T-helper 17 cell (primary cell): ENCODE data around the gene PILRB. TPM values are rescaled to one million over a fixed set of nuclear protein-coding genes. Genes with fewer than 3 reads are reported as not detected.
"Not testable (repeated sequence)": the region's sequence is repeated elsewhere in the genome, so short reads cannot be mapped to it uniquely, and the experiment has no call there.

Experiments
- ATAC-seq: fragments of 150-1000 bp; cut with Tn5 transposase; 2 replicates; pipeline ENCODE4 v1.10.0; 2021; ENCODE audit warnings: mild to moderate bottlenecking, moderate library complexity
- DNase-seq, 3 donors: peaks; one replicate each; pipeline versions ENCODE4 v3.0.0 to v3.0.0-alpha.2; 2020 to 2021
- H3K9me3 ChIP-seq: one replicate; pipeline ENCODE4 v1.7.0; 2013; ENCODE audit warnings: low read length, mild to moderate bottlenecking; ENCODE audit not compliant: control insufficient read depth, poor library complexity, severe bottlenecking
- H3K27ac Mint-ChIP-seq: one replicate; pipeline ENCODE4 v1.8.0; 2022; ENCODE audit warnings: mild to moderate bottlenecking, moderate library complexity, mixed read lengths
- H3K27me3 Mint-ChIP-seq: one replicate; pipeline ENCODE4 v1.8.0; 2022; ENCODE audit warnings: mixed read lengths
- H3K36me3 Mint-ChIP-seq: one replicate; pipeline ENCODE4 v1.8.0; 2022; ENCODE audit warnings: low read depth, mixed read lengths
- H3K4me1 Mint-ChIP-seq: one replicate; pipeline ENCODE4 v1.8.0; 2022; ENCODE audit warnings: mild to moderate bottlenecking, mixed read lengths
- H3K4me3 Mint-ChIP-seq: one replicate; pipeline ENCODE4 v1.8.0; 2022; ENCODE audit warnings: mild to moderate bottlenecking, moderate library complexity, mixed read lengths
- total RNA-seq, 4 donors: library from RNA in 2 of 4; stranded (reverse) in 2 of 4; gene quantifications; one replicate each; pipeline ENCODE4 v1.2.3 and lab custom pipeline; 2022 to 2026

PILRB gene
- total RNA-seq, 2 donors from 2014 or later = 71.6 to 97.2 TPM

DNA sequence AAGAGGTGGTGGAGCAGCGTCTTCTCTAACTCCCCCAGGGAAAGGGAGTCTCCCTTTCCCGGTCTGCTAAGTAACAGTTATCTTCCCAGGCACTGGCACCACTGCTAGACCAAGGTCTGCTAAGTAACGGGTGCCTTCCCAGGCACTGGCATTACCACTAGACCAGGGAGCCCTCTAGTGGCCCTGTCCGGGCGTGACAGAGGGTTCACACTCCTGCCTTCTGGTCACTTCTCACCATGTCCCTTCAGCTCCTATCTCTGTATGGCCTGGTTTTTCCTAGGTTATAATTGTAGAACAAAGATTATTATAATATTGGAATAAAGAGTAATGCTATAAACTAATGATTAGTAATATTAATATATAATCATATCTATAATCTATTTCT is 12.6 kb upstream of the PILRB start:
- not testable (repeated sequence) for H3K27me3 Mint-ChIP-seq, H3K36me3 Mint-ChIP-seq, H3K9me3 ChIP-seq
- Mint-ChIP-seq H3K27ac (peak overlapping the region; percentile 98), H3K4me3 (peak overlapping the region; percentile 78), H3K4me1 (peaks cover 11% of the 10 kb centered on the region)
- peak; percentile 36 to 50 (median 49) for DNase-seq
- peak; percentile 66 for ATAC-seq

DNA sequence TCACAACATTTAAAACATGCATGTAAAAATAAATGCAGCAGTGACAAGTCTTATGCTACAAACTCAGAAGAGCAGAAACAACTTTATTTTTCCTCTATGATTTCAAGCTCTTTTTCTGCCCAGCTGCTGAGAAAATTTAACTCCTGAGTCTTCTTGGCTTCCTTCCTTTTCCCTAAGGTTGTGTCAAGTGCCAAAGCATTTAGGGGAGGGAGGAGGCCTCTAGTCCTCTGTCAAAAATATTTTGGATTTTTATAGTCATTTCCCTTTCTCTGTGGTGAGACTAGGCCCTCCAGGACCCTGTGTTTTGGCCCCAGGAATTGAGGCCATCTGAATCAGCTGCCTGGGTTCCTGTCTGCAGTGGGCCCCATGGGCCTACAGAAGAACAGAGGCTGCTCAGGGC is 11.0 kb upstream of the PILRB start:
- H3K27ac Mint-ChIP-seq = no peak overlapping the region
- peaks cover 11% of the 10 kb centered on the region for H3K4me1 Mint-ChIP-seq
- ATAC-seq = no peak
- no peak for DNase-seq
- H3K27me3 Mint-ChIP-seq = no peaks in the 10 kb centered on the region
- H3K9me3 ChIP-seq = no peaks in the 10 kb centered on the region
- no peak overlapping the region for H3K4me3 Mint-ChIP-seq
- no peaks in the 10 kb centered on the region for H3K36me3 Mint-ChIP-seq

- Mint-ChIP-seq H3K27ac (no peak overlapping the region), H3K4me3 (no peak overlapping the region), H3K36me3 (no peaks in the 10 kb centered on the region), H3K4me1 (peaks cover 11% of the 10 kb centered on the region), H3K27me3 (no peaks in the 10 kb centered on the region)
- DNase-seq (no peak), ATAC-seq (no peak)
- no peaks in the 10 kb centered on the region for H3K9me3 ChIP-seq
Observed at GRCh38 chr7:100348805-100349204, 9.1 kb upstream of the PILRB start.

GRCh38 chr7:100349757-100350156 is 8.2 kb upstream of the PILRB start:
- H3K4me3 Mint-ChIP-seq = no peak overlapping the region
- no peaks in the 10 kb centered on the region for H3K36me3 Mint-ChIP-seq
- no peak overlapping the region for H3K27ac Mint-ChIP-seq
- no peak for DNase-seq
- peaks cover 7% of the 10 kb centered on the region for H3K4me1 Mint-ChIP-seq
- H3K9me3 ChIP-seq = no peaks in the 10 kb centered on the region
- H3K27me3 Mint-ChIP-seq = no peaks in the 10 kb centered on the region
- ATAC-seq = no peak

GRCh38 chr7:100351657-100352058 is 6.3 kb upstream of the PILRB start:
- Mint-ChIP-seq H3K27ac (peak overlapping the region; percentile 80), H3K4me1 (peaks cover 7% of the 10 kb centered on the region), H3K4me3 (no peak overlapping the region), H3K27me3 (no peaks in the 10 kb centered on the region), H3K36me3 (no peaks in the 10 kb centered on the region)
- ATAC-seq (no peak), DNase-seq (no peak)
- H3K9me3 ChIP-seq = no peaks in the 10 kb centered on the region

- not testable (repeated sequence) for H3K36me3 Mint-ChIP-seq
Observed at GRCh38 chr7:100352230-100352781, 5.6 kb upstream of the PILRB start.

DNA sequence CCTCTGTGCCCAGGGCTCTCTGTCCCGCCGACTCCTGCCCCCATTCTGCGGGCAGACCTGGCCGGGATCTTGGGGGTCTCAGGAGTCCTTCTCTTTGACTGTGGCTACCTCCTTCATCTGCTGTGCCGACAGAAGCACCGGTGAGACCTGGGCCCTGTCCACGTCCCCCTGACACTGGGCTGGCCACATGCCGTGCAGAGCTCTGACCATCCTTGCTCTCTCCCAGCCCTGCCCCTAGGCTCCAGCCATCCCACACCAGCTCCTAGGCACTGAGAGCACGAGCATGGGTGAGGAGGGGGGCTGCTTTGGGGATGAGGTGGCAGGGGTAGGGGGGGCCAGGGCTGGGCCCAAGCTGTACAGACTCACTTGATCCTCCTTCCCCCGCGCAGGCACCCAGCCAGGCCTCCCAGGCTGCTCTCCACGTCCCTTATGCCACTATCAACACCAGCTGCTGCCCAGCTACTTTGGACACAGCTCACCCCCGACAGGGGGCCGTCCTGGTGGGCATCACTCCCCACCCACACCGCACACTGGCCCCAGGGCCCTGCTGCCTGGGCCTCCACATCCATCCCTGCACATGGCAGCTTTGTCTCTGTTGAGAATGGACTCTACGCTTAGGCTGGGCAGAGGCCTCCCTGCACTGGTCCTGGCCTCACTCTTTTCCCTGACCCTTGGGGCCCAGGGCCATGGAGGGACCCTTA is 4.8 kb upstream of the PILRB start:
- Mint-ChIP-seq H3K4me3 (peak overlapping the region; percentile 50), H3K4me1 (peaks cover 3% of the 10 kb centered on the region), H3K27ac (peak overlapping the region; percentile 75), H3K27me3 (no peaks in the 10 kb centered on the region), H3K36me3 (no peaks in the 10 kb centered on the region)
- H3K9me3 ChIP-seq = no peaks in the 10 kb centered on the region
- ATAC-seq (no peak), DNase-seq (no peak)

More at GRCh38 chr7:100352230-100352781, 5.6 kb upstream of the PILRB start:
- H3K27me3 Mint-ChIP-seq, DNase-seq, H3K9me3 ChIP-seq, H3K27ac Mint-ChIP-seq, H3K4me3 Mint-ChIP-seq, H3K4me1 Mint-ChIP-seq: not testable (repeated sequence)
- ATAC-seq = peak; percentile 79

- Mint-ChIP-seq H3K4me1 (peaks cover 3% of the 10 kb centered on the region), H3K4me3 (peak overlapping the region; percentile 50)
Observed at GRCh38 chr7:100353685-100354330, 4.1 kb upstream of the PILRB start.

DNA sequence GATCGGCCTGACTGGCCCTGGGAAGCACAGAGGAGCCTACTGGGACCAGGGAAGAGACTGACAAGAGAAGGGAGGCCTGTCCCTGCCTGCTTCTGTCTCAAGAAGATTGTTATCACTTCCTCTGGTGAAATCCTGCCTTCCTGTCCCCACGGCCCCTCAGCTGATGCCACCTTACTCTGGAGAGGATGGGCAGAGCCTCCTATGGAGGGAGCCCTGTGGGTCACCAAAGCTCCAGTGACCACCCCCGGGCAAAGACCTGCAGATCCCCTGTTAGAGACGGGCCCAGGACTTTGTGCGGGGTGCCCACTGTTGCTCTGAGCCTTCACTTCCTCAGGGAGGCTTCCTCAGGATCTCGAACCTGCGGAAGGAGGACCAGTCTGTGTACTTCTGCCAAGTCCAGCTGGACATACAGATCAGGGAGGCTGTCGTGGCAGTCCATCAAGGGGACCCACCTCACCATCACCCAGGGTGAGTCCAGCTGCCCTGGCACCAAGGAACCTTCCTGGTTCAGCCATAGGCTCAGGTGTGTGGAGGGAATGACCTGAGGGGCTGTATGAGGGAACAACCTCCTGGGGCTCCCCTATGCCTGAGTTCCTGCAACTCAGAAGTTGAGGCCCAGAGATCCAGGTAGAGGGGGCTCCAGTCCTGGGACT is 1.4 kb upstream of the PILRB start:
- Mint-ChIP-seq H3K36me3 (peaks cover 9% of the 10 kb centered on the region), H3K4me1 (peaks cover 4% of the 10 kb centered on the region), H3K4me3 (no peak overlapping the region), H3K27me3 (no peaks in the 10 kb centered on the region), H3K27ac (no peak overlapping the region)
- no peaks in the 10 kb centered on the region for H3K9me3 ChIP-seq
- ATAC-seq (no peak), DNase-seq (no peak)

More at GRCh38 chr7:100353685-100354330, 4.1 kb upstream of the PILRB start:
- ATAC-seq = no peak
- Mint-ChIP-seq H3K27ac (peak overlapping the region; percentile 75), H3K36me3 (no peaks in the 10 kb centered on the region), H3K27me3 (no peaks in the 10 kb centered on the region)
- DNase-seq = no peak
- H3K9me3 ChIP-seq = no peaks in the 10 kb centered on the region

GRCh38 chr7:100357131-100357561 is 771 bp upstream of the PILRB start:
- no peak overlapping the region for H3K27ac Mint-ChIP-seq
- ATAC-seq (no peak), DNase-seq (no peak)
- no peak overlapping the region for H3K4me3 Mint-ChIP-seq
- H3K9me3 ChIP-seq = no peaks in the 10 kb centered on the region
- H3K27me3 Mint-ChIP-seq = no peaks in the 10 kb centered on the region
- H3K4me1 Mint-ChIP-seq = peaks cover 3% of the 10 kb centered on the region
- peaks cover 9% of the 10 kb centered on the region for H3K36me3 Mint-ChIP-seq

DNA sequence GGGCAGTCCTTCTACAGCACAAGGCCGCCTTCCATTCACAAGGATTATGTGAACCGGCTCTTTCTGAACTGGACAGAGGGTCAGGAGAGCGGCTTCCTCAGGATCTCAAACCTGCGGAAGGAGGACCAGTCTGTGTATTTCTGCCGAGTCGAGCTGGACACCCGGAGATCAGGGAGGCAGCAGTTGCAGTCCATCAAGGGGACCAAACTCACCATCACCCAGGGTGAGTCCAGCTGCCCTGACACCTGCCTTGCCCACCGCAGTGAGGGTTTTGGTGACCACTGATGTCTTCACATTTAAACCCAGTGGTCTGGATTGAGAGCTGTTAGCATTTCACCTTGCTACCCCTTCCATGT is 918 bp downstream of the PILRB start:
- Mint-ChIP-seq H3K27me3 (no peaks in the 10 kb centered on the region), H3K36me3 (peaks cover 9% of the 10 kb centered on the region), H3K27ac (peak overlapping the region; percentile 83), H3K4me3 (no peak overlapping the region), H3K4me1 (peaks cover 3% of the 10 kb centered on the region)
- DNase-seq (no peak), ATAC-seq (no peak)
- no peaks in the 10 kb centered on the region for H3K9me3 ChIP-seq

DNA sequence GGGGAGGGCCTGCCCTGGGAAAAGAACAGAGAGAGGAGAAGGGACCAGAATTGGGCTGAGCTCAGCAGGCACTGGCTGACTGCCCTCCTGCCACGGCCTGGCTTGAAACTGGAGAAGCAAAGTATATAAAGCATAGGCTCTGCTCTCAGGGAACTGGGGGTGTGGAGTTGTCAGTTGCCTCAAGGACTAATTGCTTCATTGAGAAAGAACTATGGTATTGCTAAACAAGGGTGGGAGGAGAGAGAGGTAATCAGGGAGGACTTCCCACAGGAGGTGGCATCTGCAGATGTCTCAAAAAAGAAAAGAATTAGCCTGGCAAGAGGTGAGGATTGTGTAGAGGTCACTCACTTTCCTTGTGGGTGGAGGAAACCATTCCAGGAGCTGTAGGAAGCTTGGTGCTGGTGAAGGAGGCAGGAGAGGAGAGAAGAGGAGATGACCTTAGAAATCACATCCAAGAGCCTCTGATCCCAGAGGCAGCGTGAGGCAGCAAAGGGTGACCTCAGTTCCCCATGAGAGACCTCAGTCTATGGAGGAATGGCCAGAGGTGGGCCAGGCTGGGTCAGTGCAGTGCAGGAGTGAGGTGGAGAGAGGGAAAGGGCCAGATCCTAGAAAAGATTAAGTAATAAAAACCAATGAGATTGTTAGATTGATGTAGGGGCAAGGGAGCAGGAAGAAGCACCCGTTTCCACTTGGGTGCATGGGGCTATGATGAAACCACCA is 2.4 kb downstream of the PILRB start:
- ATAC-seq (no peak), DNase-seq (no peak)
- Mint-ChIP-seq H3K27ac (peak overlapping the region; percentile 83), H3K27me3 (no peaks in the 10 kb centered on the region), H3K36me3 (peaks cover 11% of the 10 kb centered on the region), H3K4me3 (peak overlapping the region; percentile 50), H3K4me1 (peaks cover 11% of the 10 kb centered on the region)
- no peaks in the 10 kb centered on the region for H3K9me3 ChIP-seq

- ATAC-seq (no peak), DNase-seq (no peak)
- H3K4me3 Mint-ChIP-seq = no peak overlapping the region
- H3K4me1 Mint-ChIP-seq = peaks cover 24% of the 10 kb centered on the region
- H3K27me3 Mint-ChIP-seq = no peaks in the 10 kb centered on the region
- H3K9me3 ChIP-seq = no peaks in the 10 kb centered on the region
- H3K27ac Mint-ChIP-seq = no peak overlapping the region
- H3K36me3 Mint-ChIP-seq = peaks cover 11% of the 10 kb centered on the region
Observed at GRCh38 chr7:100363098-100363497, 5.2 kb downstream of the PILRB start.
